Measurements from ENCODE around the gene RNF213. TPM values are rescaled to one million over a fixed set of nuclear protein-coding genes. Genes with fewer than 3 reads are reported as not detected.

Gene RNF213
- total RNA-seq, 3 donors from 2014 or later = 205 to 289 (median 262) TPM

DNA sequence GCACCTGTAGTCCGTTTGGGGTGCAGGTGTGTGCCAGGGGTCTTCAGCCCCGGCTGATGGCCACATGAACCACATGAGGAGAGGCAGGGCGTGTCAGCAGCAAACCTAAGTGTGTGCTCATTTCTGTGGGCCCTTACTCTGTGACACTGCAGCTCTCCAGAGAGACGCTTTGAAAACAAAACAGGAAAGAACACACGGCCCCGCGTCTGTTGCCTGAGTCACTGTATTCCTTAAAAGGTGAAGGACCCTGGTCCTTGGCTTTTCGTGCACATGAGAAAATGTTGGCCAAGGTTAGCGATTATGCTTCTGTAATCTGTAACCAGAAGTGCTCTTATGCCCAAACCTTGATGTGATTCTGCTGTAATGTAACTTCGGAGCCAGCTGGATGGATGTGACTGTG is 176.9 kb downstream of the RNF213 start:
- ATAC-seq = no peak
- no peaks in the 10 kb centered on the region for H3K4me1 Mint-ChIP-seq (ENCODE audit: low read depth)

DNA sequence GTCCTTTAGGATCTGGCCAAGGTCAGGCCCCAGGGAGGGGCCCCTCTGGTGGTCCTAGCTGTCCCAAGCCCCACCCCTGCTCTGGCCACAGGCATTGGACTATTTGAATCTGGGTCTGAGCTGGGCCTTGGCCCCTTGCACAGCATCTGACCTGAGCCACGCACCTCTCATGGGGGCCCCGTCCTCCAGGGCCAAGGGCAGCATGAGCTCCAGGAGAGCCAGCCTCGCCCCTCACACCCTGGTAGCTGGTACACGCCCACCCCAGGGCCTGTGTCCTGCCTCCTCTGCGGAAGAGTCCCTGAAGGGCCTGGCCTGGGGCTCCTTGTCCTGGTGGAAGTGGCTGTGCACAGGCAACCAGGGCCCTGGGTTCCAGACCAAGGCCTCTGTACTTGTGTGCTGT is 178.2 kb downstream of the RNF213 start:
- no peak for ATAC-seq
- Mint-ChIP-seq H3K27me3 (ENCODE audit: low read depth) (peaks cover 9% of the 10 kb centered on the region), H3K9me3 (no peaks in the 10 kb centered on the region), H3K36me3 (ENCODE audit: insufficient read depth) (no peaks in the 10 kb centered on the region), H3K4me3 (no peak overlapping the region), H3K4me1 (ENCODE audit: low read depth) (no peaks in the 10 kb centered on the region)
- DNase-seq = no peak

More for the DNA sequence above, 176.9 kb downstream of the RNF213 start:
- Mint-ChIP-seq H3K27me3 (ENCODE audit: low read depth) (peaks cover 6% of the 10 kb centered on the region), H3K4me3 (no peak overlapping the region), H3K36me3 (ENCODE audit: insufficient read depth) (no peaks in the 10 kb centered on the region), H3K9me3 (no peaks in the 10 kb centered on the region)
- no peak for DNase-seq

DNA sequence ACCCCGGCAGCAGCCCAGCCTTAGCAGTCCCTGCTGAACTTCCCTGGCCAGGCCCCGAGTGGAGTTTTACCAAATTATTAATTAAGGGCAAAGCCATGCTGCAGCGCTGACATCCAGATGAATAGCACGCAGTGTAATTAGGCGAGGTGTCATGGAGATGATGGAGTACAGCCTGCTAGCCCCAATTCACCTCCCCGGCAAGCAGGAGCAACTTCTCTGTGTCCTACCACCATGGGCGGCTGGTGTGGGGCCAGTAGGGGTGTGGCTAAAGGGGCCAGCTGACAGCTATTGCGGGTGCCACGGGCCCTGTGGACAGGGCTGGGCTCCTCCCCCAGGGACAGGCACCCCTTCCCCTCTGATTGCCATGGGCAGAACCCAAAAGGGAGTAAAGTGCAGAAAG is 178.8 kb downstream of the RNF213 start:
- no peak overlapping the region for H3K4me3 Mint-ChIP-seq
- ATAC-seq (no peak), DNase-seq (no peak)
- peaks cover 9% of the 10 kb centered on the region for H3K27me3 Mint-ChIP-seq (ENCODE audit: low read depth)
- H3K36me3 Mint-ChIP-seq (ENCODE audit: insufficient read depth) = no peaks in the 10 kb centered on the region
- no peaks in the 10 kb centered on the region for H3K4me1 Mint-ChIP-seq (ENCODE audit: low read depth)
- no peaks in the 10 kb centered on the region for H3K9me3 Mint-ChIP-seq

DNA sequence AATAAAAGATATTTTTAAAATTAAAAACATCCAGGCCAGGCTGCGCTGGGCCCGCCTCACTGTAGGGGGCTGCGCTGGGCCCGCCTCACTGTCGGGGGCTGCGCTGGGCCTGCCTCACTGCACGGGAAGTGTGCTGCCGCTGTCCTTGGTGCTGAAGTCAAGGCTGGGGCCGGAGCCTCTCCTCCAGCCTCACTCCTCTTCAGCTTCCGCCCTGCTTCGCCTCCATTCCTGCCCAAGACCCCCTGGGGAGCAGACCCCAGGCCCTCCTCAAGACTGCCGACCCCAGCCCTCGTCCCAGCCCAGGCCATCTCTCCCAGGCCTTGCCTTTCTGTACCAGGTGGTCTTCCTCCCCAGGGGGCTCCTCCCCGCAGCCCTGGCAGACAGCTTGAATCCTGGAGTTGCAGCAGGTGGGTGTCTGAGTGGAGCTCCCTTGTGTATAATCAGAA is 180.5 kb downstream of the RNF213 start:
- ATAC-seq = peak; percentile 56 to 71
- peaks cover 9% of the 10 kb centered on the region for H3K27me3 Mint-ChIP-seq (ENCODE audit: low read depth)
- no peaks in the 10 kb centered on the region for H3K36me3 Mint-ChIP-seq (ENCODE audit: insufficient read depth)
- H3K4me3 Mint-ChIP-seq = no peak overlapping the region
- H3K9me3 Mint-ChIP-seq = no peaks in the 10 kb centered on the region
- no peaks in the 10 kb centered on the region for H3K4me1 Mint-ChIP-seq (ENCODE audit: low read depth)
- peak; percentile 39 for DNase-seq

DNA sequence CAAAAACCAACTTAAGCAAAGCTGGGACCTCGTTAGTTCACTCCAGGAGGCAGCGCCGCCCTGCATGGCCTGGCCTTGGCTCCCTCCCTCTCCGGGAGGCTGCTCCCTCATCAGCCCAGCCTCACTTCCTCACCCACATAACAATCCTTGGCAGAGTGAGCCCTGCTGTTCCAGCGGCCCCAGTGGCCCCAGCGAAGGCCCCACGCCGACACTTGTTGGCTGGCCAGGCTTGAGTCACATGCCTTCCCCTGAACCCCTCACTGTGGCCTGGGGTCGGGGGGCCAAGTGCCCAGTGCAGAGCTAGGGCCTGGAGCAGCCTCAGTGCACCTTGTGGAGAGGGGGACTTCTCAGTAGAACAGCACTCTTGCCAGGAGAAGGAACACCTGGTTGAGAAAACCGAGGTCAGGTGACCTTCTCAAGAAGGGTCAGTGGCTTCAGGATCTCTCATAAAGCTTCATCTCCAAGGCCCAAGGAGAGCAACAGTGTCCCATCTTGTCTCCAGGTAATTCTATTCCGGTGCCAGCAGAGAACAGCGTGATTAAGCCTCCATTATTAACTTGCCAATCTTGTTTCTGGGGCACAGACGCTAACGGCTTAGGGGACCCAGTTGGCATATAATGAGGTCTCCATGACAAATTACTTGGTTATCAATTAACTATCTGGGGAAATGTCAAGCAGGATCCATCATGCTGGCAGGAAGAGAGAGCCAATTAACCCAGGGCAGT is 181.1 kb downstream of the RNF213 start:
- peaks cover 9% of the 10 kb centered on the region for H3K27me3 Mint-ChIP-seq (ENCODE audit: low read depth)
- H3K9me3 Mint-ChIP-seq = no peaks in the 10 kb centered on the region
- H3K36me3 Mint-ChIP-seq (ENCODE audit: insufficient read depth) = no peaks in the 10 kb centered on the region
- ATAC-seq = no peak
- H3K4me3 Mint-ChIP-seq = no peak overlapping the region
- no peaks in the 10 kb centered on the region for H3K4me1 Mint-ChIP-seq (ENCODE audit: low read depth)
- DNase-seq = no peak

DNA sequence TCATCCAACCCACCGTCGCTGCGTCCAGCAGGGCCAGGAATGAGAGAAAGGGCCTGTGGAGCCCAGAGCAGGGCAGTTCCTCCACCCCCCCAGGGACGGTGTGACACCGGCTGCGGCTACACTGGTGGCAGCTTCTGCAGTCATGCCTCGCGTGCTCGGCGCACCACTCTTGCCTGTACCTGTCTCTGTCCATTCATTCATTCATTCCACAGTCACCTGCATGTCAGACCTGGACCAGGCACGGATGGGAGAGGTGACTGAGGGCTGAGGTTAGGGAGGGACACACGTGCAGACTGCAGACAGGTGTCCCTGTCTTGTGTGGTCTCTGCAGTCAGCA is 181.6 kb downstream of the RNF213 start:
- peaks cover 9% of the 10 kb centered on the region for H3K27me3 Mint-ChIP-seq (ENCODE audit: low read depth)
- H3K9me3 Mint-ChIP-seq = no peaks in the 10 kb centered on the region
- no peaks in the 10 kb centered on the region for H3K36me3 Mint-ChIP-seq (ENCODE audit: insufficient read depth)
- DNase-seq = no peak
- no peak overlapping the region for H3K4me3 Mint-ChIP-seq
- no peaks in the 10 kb centered on the region for H3K4me1 Mint-ChIP-seq (ENCODE audit: low read depth)
- ATAC-seq = no peak

DNA sequence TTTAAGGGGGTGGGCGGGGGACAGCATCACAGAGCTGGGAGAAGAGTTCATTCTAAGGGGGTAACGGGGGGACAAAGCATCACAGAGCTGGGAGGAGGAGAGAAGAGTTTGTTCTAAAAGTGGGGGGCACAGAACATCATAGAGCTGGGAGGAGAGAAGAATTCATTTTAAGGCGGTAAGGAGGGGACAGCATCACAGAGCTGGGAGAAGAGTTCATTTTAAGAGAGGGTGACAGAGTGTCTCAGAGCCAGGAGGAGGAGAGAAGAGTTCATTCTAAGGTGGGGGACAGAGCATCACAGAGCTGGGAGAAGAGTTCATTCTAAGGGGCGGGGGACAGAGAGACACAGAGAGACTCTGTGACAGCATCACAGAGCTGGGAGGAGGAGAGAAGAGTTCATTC is 182.1 kb downstream of the RNF213 start:
- peaks cover 9% of the 10 kb centered on the region for H3K27me3 Mint-ChIP-seq (ENCODE audit: low read depth)

DNA sequence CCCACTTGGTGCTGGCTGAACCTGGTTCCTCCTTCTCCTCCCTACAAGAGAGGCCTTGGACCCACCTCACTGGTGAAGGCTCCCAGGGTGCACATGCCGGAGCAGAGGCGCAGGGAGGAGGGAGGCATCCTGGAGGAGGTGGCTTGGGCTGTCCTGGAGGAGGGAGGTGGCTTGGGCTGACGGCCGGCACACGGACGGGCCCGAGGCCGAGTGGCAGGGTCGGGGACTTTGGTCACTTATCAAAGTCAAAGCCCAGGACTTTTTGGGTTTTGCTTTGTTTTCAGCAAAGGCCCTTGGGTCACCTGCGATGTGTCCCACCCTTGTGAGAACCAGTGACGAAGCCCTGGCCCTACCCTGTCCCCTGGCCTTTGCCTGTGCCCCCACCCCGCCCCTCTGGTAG is 182.8 kb downstream of the RNF213 start:
- Mint-ChIP-seq H3K4me3 (no peak overlapping the region), H3K27me3 (ENCODE audit: low read depth) (peaks cover 9% of the 10 kb centered on the region), H3K9me3 (no peaks in the 10 kb centered on the region), H3K4me1 (ENCODE audit: low read depth) (no peaks in the 10 kb centered on the region), H3K36me3 (ENCODE audit: insufficient read depth) (no peaks in the 10 kb centered on the region)
- DNase-seq (no peak), ATAC-seq (no peak)

More for the DNA sequence above, 182.1 kb downstream of the RNF213 start:
- Mint-ChIP-seq H3K36me3 (ENCODE audit: insufficient read depth) (no peaks in the 10 kb centered on the region), H3K4me1 (ENCODE audit: low read depth) (no peaks in the 10 kb centered on the region), H3K4me3 (no peak overlapping the region), H3K9me3 (no peaks in the 10 kb centered on the region)
- no peak for DNase-seq
- no peak for ATAC-seq

DNA sequence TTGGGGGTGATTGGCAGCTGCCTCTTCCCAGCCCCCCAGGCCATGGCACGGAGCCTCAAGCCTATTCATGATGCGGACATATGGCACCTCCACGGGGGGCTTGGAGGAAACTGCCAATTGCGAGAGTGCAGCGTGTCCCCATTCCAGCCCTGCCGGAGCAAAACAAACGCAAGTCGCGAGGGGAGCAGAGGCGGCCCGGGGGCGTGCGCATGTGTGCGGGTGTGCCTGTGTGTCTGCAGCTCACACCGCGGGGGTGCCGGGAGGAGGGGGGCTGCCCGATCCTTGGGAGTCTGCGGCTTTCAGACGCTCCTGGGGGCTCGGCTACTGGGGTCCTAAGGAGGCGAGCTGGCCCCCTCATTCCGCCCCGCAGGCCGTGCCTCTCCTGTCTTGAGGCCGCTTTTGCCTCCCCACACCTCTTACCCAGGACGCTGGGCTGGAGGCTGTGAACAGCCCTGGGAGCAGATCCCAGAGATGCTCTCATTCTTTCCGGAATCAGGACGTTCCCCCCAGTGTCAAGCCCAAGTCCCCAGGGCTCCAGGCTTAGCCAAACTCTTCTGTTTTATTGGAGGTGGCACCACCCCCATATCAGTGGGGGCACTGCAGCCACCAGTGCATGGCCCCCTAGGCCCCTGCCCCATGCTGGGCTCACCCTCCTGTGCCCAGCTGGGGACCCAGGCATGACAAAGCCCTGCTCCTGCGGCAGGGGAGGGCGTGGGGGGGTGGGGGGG is 183.4 kb downstream of the RNF213 start:
- H3K27me3 Mint-ChIP-seq (ENCODE audit: low read depth) = peaks cover 9% of the 10 kb centered on the region
- no peaks in the 10 kb centered on the region for H3K4me1 Mint-ChIP-seq (ENCODE audit: low read depth)
- DNase-seq = no peak
- H3K9me3 Mint-ChIP-seq = no peaks in the 10 kb centered on the region
- ATAC-seq = no peak
- H3K4me3 Mint-ChIP-seq = no peak overlapping the region
- no peaks in the 10 kb centered on the region for H3K36me3 Mint-ChIP-seq (ENCODE audit: insufficient read depth)

DNA sequence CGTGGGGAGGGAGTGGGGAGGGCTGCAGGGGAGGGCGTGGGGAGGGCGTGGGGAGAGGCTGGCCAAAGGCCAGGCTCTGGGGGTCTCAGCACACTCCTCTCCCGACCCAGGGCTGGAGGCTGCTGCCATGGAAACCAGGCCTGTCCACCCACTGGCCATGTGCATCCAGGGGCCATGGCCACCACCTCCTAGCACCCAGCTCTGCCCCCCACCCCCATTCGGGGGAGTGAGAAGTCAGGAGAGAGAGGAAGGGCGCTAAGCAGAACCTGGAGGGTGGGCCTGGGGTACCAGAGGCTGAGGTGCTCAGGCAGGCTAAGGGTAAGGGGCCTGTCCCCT is 184.0 kb downstream of the RNF213 start:
- H3K27me3 Mint-ChIP-seq (ENCODE audit: low read depth) = peaks cover 9% of the 10 kb centered on the region
- ATAC-seq = no peak
- H3K4me3 Mint-ChIP-seq = no peak overlapping the region
- H3K9me3 Mint-ChIP-seq = no peaks in the 10 kb centered on the region
- no peaks in the 10 kb centered on the region for H3K4me1 Mint-ChIP-seq (ENCODE audit: low read depth)
- DNase-seq = no peak
- no peaks in the 10 kb centered on the region for H3K36me3 Mint-ChIP-seq (ENCODE audit: insufficient read depth)

DNA sequence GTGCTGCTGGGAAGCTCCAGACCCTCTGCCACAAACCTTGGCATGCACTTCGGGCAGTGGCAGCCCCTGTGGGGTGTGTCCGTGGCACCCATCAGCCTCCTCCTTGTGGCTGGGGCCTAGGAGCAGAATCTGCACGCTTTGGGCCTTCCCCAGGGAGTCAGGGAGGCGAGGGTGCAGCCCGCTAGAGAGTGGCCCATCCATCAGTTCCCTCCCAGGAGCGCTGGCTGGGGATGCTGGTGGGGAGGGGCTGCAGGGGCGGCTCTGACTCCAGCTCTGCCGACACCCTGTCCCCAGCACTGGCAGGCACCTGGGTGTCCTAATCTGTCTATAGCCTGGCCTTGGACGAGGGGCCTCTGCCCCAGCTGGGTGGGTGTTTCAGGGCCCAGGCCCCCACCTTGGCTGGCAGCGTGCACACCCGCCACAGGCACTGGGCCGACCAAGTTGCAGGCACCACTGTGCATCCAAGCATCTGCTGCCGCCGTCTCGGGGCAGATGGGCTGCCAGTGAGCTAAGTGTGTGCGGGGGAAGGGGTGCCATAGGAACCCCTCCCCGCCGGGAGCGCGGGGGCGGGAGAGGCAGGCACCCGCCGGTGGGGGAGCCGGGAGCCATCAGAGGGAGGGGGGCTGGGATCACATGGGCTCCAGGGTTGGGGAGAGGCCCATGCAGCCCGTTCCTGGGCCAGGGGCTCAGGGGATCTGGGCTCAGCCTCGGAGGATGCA is 184.5 kb downstream of the RNF213 start:
- Mint-ChIP-seq H3K27me3 (ENCODE audit: low read depth) (peaks cover 9% of the 10 kb centered on the region), H3K36me3 (ENCODE audit: insufficient read depth) (no peaks in the 10 kb centered on the region), H3K9me3 (no peaks in the 10 kb centered on the region), H3K4me1 (ENCODE audit: low read depth) (no peaks in the 10 kb centered on the region), H3K4me3 (no peak overlapping the region)
- ATAC-seq (no peak), DNase-seq (no peak)

DNA sequence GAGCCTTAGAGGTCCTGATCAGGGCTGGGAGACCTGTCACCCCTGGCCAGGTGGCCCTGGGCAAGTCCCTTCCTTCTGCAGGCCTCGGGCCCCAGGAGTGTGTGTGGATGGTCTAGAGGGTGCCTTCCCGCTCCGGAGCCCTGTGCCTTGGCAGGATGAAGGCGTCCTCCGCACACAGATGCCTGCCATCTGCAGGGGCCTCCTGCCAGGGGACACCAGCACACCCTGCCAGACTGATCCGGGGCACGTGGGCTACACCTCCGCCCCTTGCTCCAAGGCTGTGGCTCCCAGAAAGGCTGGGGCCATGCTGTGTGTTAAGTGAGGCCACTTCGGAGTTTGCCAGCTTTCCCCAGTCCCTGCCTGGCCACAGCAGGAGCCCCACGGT is 185.1 kb downstream of the RNF213 start:
- ATAC-seq (no peak), DNase-seq (no peak)
- Mint-ChIP-seq H3K9me3 (no peaks in the 10 kb centered on the region), H3K4me3 (no peak overlapping the region), H3K27me3 (ENCODE audit: low read depth) (peaks cover 9% of the 10 kb centered on the region), H3K4me1 (ENCODE audit: low read depth) (no peaks in the 10 kb centered on the region), H3K36me3 (ENCODE audit: insufficient read depth) (no peaks in the 10 kb centered on the region)

DNA sequence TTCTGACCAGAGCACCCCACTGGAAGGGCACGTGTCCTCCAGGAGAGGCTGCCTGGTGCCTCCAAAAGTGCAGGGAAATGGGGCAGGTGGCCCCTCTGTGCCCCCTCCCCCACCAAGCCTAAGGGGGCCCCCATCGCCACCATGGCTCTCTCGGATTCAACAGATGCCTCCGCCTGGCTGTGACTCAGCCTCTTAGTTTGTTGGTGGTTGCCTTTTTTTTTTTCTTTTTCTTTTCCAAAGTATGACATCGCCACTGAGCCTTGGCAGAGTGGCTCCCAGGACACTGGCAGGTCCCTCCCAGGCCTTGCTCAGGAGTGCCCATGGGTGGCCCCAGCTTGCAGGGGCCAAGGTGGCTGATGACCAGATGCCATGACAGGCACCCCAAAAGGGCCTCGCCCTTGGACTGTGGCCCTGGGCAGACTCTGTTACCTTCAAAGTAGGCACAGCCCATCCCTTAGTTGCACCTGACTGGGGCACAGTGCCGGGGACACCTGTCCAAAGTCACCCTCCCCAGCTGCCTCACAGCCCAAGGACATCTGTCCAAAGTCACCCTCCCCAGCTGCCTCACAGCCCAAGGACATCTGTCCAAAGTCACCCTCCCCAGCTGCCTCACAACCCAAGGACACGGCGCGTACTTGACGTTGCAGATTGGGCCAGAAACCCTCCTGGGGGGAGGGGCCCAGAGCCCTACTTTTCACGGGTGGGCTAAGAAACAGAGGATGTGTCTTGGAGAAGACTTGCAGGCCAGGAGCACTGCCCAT is 186.2 kb downstream of the RNF213 start:
- Mint-ChIP-seq H3K4me1 (ENCODE audit: low read depth) (no peaks in the 10 kb centered on the region), H3K36me3 (ENCODE audit: insufficient read depth) (no peaks in the 10 kb centered on the region), H3K27me3 (ENCODE audit: low read depth) (peaks cover 9% of the 10 kb centered on the region), H3K9me3 (no peaks in the 10 kb centered on the region), H3K4me3 (no peak overlapping the region)
- no peak for DNase-seq
- no peak for ATAC-seq

DNA sequence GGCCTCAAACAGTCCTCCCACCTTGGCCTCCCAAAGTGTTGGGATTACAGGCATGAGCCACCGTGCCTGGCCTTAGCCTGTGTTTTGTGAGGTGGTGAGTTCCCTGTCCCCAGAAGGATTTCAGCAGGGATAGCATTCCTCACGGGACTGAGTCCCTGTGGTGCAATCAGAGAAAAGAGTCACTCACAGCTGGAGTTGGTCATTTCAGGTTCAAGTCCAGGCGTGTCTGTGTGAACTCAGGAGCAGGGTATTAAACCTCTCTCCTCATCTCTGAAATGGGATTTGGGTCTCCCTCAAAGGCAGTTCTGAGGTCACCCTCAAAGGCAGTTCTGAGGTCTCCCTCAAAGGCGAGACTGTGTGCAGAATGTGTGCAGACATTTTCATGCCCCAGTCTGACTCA is 187.1 kb downstream of the RNF213 start:
- Mint-ChIP-seq H3K27me3 (ENCODE audit: low read depth) (peaks cover 1% of the 10 kb centered on the region), H3K4me3 (no peak overlapping the region), H3K4me1 (ENCODE audit: low read depth) (peaks cover under 1% of the 10 kb centered on the region), H3K9me3 (no peaks in the 10 kb centered on the region), H3K36me3 (ENCODE audit: insufficient read depth) (no peaks in the 10 kb centered on the region)
- DNase-seq (no peak), ATAC-seq (no peak)

All from activated T-cell treated with anti-CD3 and anti-CD28 coated beads, Interleukin-2, amount 50 U/mL, for 4 hours (primary cell).